Embryonic facial prominence (tissue), 1 donor: Measurements from ENCODE around the gene LCN12.

Experiments used
- DNase-seq: peaks from one replicate; pipeline ENCODE4 v3.0.0-alpha.2; 2016; ENCODE audit errors: extremely low spot score

LCN12 gene

DNA sequence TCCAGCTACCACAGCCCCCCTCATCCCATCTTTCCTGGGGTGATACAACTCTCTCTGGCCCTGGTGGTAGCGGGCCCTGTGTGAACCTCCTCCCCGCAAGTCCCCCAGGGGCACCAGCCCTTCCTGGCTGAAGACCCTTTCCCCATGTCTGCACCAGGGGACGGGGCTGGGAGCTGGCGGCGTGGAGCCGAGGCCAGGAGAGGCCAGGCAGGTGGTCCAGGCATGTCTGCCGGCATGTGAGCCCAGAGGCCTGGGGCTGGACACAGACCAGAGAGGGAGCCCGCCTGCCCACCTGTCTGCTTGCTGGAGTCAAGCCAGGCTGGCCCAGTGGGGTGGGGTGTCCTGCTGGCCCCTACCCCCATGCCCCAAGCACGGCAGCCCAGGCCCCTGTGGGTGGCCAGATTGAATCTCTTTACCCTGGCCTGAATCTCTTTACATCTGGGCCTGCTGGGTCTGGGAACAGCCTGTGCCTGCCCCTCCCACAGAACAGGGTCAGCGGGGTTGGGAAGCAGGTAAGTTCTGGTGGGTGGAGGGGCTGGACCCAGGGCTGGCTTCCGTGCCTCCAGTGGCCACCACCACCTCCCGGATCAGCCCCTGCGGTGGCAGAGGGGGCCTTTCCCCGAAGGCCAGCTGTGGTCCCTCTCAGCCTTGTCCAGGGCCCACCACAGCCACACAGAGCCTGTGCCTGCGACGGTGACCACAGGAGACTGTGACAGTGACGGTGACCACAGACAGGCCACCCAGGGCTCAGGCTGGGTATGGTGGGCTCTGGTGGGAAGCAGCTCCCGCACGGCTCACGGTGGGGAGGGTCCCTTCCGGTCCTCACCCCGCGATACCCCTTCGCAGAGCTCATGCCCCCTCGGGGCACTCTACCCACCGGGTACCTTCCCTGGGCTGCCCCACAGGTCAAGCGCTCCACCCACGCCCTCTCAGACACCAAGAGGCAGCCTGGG is 7.1 kb downstream of the LCN12 start:
- no peak for DNase-seq

DNA sequence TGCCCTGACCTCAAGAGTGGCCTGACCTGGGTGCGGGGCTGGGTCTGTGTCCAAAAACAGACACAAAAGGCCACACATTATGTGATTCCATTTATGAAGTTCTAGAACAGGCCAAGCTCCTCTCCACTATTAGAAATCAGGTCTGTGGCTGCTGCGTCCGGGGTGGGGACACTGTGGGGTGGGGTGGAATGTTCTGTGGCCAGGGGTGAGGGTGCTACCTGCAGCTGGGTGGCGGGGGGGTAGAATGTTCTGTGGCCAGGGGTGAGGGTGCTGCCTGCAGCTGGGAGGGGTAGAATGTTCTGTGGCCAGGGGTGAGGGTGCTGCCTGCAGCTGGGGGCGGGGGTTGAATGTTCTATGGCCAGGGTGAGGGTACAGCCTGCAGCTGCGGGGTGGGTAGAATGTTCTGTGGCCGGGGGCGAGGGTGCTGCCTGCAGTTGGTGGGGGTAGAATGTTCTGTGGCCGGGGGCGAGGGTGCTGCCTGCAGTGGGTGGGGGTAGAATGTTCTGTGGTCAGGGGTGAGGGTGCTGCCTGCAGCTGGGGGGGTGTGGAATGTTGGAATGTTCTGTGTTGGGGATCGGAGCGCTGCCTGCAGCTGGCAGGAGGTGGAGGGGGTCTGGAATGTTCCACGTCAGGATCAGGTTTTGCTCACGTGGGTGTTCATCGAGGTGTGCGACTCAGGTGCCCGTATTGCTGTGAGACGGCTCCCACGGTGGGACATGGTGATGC is 8.3 kb downstream of the LCN12 start:
- DNase-seq, result no peak

DNA sequence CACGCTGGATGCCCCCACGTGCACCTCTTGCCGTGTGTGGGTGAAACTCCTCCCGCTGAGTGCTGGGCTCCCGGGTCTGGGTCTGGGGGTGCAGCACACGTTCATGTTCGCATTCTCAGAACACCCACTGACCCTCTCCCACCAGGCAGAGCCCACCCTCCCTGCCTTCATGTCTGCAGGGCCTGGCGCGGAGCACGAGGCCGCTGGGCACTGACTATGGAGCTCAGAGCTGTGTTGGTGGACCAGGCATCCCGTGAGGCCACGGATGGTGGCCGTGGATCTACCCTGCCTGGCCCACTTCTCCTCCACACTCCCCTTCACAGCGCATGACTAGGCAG is 8.8 kb downstream of the LCN12 start:
- DNase-seq, result no peak

DNA sequence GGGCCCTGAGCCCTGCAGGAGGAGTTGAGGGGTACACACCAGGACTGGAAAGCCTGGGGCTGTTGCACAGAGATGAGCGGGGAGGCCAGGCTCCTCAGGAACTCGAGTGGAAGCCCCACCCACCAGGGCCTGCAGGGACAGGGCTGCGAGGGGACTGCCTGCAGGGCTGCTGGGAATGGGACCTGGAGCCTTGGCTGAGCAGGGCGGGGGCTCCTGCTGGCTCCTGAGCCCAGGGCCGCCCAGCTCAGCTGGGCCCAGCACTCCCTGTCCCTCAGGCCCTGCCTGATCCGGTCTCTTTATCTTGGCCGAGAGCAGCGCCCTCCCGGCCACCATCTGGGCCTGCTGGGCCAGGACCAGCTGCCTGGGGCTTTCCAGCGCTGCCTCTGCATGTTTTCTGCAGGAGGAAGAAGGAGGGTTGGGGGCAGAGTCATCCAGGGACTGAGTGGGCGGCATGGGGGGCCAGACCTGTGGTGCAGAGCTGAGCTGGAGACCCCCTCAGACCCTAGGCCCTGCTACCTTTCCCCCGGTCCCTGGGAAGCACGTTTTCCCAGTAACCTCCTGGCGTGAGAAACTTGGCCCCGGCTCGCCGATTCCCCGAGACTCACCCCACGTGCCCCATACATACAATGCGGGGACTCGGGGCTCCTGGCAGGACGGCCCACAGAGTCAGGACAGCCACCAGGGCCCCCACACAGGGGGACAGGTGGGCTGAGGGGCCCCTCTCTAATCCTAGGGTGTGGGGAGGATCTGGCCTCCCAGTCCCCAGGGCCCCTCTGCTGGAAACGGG is 9.4 kb downstream of the LCN12 start:
- DNase-seq, result no peak

DNA sequence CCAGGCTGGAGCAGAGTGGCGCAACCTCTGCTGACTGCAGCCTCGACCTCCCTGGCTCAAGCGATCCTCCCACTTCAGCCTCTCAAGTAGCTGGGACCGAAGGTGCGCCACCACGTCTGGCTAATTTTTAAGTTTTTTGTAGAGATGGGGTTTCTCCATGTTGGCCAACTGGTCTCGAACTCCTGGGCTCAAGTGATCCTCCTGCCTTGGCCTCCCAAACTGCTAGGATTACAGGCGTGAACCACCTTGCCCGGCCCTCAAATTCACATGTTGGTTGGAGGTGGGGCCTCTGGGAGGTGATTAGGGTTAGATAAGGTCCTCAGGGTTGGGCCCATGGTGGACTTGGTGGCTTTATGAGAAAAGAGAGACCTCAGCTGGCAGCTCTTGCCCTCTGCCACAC is 10.1 kb downstream of the LCN12 start:
- no peak for DNase-seq

DNA sequence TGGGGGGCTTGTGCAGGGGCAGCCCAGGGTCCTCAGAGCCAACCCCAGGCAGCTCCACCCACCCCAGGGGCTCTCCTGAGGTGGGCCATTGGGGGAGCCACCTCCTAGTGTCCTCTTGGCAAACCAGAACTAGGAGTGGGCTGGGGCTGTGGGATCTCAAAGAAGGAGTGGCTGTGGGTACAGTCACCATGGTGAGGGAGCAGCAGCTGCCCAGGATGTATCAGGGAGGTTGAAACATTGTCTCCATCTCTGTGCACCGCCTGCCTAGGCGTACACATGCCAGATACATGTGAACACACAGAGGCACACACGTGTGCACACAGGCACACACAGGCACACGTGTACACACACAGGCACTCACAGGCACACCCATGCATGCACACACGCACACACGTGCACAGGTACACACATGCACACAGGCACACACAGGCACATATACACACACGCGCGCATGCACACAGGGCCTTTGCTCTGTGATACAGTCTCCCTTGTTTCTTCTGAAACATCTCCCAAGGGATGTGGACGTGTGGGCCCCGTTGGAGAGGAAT is 10.7 kb downstream of the LCN12 start:
- DNase-seq, result no peak

DNA sequence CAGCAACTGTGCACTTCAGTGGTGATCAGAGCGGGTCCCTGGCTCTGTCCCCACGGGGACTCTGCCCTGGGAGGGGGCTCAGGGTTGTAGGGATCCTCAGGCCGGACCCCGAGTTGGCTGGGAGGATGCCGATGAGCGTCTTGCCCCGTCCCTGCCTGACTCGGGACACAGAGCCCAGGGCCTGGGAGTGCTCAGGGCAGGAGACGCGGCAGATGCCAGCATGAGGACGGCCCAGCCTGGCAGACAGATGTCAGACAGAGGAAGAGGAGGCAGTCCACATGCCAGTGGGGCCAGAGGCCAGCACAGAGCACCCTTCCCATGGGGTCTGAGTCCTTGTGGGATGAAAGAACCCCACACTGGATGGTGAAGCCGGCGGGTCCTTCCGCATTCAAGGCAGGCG is 11.3 kb downstream of the LCN12 start:
- DNase-seq, result no peak

DNA sequence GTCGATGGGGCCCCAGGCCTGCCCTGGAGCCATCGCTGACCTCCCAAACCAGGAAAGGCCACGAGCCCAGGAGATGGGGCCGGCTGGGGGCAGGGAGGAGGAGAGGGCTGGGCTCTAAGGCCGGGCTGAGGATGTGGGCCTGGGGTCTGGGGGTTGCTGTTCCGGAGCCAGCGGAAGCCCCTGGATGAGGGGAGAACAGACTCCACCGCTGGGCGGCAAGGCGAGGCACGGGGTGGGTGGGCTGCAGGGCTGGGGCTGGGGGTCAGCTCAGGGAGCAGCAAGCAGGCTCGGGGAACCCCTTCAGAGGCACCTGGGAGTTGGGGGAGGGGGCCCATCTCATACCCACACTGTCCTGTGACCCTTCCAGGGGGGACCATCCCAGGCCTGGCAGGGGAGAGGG is 11.7 kb downstream of the LCN12 start:
- no peak for DNase-seq

DNA sequence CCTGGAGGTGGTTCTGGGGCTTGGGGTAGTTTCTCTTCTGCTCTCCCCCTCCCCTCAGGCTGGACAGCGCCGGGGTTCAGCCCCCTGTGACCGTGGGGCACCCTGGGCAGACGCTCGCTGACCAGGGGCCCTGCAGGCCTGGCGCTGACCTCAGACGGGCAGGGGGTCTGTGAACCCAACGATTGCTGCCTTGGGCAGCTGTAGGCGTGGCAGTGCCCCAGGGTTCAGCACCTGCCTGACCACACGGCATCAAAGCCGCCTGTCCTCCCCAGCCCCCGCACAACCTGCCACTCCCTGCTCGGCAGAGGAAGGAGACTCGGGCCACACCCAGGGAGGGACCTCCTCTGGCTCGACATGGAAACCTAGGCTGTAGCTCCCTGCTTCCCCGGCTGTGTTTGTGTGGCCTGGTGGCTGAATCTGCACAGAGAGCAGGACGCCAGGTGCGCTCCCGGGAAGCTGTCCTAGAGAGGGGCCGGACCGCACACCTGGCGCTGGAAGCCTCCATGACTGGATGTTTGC is 12.2 kb downstream of the LCN12 start:
- DNase-seq, result no peak

DNA sequence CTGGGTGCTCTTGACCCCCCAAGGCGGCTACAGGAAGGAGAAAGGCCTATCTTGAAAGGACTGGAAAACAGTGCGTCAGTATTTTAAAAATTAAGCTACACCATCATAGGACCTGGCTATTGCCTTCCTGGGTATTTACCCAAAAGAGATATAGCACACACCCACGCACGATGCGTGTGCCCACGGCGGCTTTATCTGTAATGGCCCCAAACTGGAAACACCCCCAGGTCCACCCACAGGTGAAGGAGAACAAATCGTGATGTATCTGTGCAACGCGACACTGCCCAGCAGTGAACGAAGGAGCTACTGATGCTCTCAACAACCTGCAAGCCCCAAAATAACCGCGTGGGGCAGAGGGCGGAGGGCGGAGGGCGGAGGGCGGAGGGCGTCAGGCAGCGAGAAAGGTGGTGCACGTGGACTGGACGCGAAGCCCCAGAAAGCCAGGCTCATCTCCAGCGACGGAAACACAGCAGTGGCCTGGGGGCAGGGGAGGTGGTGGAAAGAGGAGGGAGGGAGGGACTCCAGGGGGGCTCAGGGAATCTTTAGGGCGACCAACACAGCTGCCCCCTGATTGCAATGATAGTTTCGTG is 12.9 kb downstream of the LCN12 start:
- DNase-seq, result no peak

DNA sequence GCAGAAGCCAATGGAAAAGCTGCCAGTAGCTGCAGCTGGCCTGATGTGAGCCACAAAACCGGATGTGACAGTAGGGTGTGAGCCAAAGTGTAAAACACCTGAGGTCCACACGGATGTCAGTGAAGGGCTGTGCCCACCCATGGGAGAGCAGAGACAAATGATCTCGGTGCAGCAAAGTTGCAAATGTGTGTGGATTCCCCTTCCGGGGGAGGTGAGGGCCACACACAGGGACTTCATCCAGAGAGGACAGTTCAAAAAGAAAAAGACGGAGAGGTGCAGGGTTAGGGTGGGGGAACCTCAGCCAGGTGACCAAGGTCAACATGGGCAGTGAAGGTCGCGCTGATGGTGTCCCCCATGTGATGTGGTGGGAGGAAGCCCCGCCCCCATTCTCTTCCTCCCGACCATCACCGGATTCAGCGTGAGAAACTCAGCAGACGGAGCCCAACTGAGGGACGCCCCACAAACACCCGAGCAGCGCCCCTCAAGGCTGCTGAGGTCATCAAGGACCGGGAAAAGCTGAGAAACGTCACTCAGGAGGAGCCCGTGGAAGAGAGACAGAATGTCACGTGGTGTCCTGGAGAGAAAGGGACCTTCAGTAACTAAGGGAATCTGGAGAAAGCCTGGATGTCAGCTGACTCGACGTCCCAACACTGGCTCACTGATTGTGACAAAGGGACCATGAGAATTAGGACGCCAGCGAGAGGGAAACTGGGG is 13.9 kb downstream of the LCN12 start:
- DNase-seq, result no peak

DNA sequence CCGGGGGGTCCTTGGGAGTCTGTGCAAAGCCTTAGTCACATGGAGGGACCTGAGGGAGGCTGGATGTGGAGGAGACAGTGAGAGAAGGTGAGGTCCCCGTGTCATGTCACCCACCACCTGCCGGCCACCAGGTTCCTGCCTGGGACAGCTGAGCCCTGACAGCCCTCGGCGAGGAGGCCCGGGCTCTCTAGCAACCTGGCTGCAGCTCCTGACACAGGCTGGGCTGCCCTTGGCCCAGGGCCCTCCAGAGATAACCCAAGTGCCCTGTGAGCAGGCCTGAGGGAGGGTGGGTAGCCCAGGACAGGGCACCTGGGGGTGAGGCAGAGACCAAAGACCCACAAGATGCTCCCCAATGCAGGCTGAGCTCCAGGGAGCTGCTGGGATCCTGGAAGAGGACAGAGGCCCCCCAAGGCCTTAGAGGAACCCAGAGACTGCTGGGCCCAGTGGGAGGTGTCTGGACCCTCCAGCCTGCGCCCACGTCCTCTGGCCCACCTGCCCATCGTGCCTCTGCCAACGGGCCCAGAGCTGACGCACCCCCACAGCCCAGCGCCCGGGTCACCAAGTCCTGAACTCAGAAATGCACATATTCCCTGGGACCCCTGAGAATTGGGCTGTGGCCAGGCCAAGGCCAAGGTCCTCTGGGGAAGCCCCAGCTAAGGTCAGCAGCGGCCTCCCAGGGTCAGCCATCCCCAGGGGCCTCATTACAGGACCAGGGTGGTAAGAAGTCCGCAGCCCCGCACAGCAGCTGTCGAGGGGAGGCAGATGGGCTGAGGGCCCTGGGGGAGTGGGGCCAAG is 16.5 kb downstream of the LCN12 start:
- no peak for DNase-seq

DNA sequence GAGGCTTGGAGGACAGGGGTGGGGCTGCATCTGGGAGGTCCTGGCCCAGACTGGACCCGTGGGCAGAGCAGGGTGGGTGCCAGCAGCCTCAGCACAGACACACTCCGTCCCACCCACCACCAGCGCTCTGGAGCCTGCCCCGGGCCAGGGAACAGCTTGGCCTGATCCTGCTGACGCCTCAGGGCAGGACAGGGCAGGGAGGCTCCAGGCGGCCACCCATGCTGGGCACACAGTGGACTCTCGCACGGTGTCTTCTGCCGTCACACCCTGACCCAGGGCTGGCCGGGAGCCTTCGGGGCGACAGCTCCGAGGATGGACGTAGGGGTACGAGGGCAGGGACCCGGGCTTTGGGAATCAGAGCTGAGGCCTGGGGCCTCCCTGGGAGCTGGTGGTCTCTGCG is 17.1 kb downstream of the LCN12 start:
- DNase-seq, result no peak

DNA sequence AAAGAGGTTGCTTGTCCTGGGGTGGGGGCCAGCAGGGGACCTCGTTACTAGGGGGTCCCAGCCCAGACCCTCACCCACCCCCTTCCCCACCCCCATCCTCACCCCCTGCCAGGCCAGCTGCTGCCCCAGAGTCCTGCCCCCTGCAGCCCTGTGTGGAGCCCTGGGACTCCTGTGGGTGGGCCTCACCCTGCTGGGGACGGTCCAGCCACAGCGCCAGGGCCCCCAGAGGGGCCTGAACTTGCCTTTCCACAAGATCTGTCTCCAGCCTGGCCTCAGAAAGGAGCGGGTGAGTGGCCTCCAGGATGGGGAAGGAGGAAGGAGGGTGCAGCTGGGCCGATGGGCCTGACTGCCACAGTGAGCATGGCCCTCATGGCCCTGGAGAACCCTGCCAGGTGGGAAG is 17.7 kb downstream of the LCN12 start:
- no peak for DNase-seq

DNA sequence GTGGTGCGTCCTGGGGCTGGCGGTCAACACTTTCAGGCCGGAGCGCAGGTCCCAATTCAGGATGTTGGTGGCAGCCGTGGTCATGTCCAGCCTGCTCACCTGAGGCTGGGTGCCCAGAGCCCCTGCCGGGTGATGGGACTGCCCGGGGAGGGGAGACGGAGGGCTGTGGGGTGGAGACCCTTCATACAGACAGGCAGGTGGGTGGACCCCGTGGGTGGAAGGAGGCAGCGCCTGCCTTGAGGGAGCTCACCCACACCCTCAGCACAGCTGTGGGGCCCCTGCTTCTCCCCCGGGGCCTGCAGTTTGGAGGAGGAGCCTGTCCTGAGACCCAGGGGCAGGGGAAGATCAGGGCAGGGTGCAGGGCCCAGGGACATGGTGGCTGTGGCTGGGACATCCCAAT is 18.3 kb downstream of the LCN12 start:
- no peak for DNase-seq

DNA sequence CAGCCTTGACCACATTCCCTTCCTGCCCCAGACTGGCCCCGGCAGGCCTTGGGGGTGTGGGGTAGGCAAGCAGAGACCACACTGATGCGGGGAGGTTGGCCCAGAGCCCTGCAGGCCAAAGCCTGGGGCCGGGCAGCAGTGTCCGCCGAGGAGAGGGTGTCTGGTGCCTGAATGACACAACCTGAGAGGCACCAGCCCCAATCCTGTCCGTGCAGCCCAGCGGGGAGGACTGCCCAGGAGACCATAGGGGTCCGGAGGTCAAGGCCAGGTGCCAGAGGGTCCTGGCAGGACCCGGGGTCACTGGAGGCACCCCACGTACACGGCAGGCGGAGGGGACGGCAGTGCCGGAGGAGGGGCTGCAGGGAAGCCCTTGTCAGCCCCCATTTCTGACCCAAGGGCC is 19.7 kb downstream of the LCN12 start:
- no peak for DNase-seq

DNA sequence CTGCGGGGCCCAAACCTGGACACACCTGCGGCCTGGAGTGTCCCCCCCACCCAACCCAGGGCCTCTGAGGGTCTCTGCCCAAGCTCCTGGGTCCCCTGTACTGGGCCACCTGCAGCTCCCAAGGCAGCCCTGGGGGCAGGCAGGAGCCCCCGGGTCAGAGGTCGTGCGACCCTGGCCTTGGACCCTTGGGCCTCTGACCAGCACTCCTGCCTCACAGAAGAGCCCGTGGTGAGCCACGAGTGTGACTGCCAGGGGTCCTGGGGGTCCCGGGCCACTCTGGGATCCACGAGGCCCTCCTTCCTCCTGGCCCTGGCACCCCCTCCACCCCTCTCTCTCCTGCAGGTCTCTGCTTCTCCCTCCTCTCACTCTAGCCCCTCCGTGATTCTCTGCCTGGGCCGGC is 20.3 kb downstream of the LCN12 start:
- no peak for DNase-seq

DNA sequence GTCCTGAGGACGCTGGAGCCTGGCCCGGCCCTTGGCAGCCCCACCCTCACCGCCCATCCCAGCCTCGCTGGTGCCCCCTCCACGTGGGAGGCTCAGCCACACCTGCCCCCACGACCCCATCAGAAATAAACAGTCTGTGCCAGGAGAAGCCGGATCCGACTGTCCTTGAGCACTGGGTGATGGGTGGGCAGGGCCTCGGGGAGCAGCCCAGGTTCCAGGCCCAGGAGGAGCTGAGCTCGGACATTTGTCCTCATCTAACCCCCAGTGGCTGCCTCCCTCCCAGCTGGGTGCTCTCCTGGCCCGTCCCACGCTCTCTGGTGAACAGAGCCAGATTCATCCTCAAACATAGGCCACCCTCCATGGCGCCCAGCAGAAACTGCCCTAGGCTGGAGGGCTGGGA is 20.7 kb downstream of the LCN12 start:
- DNase-seq, result no peak

DNA sequence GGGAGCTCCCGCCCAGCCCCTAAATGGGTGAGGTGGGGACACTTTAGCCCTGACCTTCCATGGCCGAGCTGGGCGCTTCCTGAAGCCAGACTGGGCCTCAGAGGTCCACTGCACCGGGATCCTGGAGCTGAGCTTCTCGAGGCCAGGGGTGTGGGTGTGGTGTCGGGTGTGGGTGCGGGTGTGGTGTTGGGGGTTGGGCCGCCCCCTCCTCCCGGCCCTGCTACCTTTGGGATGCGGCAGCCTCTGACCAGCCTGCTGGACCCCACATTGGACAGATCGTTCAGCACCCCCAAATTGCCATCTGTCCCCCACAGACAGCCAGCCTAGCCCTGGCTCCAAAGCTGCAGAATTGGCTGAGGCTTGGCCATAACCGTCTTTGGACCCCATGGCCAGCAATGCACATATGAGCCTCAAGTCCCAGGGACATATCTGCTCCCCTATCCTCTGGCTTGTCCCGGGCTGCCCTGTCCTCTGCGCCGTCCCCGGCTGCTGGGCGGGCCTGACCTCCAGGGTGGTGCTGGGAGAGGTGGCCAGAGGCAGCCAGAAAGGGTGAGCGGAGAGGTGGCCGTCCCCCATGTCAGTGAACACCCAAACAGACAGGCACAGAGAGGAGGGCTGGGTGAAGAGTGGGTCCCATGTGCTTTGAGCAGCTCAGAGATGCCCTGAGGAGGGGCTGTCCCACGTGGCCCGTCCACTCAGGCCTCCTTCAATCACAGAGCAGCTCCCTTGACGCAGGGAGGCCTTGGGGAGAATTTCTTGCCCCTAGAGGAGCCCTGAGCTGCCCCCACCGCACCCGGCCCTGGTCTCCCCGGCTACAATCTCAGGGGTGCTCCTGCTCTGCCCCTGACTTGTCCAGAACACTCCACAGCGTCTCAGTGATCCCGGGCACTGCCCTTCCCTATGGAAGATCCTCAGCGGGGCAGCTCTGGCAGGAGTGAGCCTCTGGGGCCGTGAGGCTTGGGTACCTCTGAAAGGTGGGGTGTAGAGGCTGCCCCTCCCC is 21.8 kb downstream of the LCN12 start:
- DNase-seq, result no peak
